Thymus (tissue), 11 donors: ENCODE data around the gene LDLRAP1. TPM values are rescaled to one million over a fixed set of nuclear protein-coding genes. Genes with fewer than 3 reads are reported as not detected.

Experiments
- DNase-seq, 9 donors: peaks; one replicate each; pipeline ENCODE4 v3.0.0-alpha.2; 2013; ENCODE audit warnings: low spot score in 9 of 9, low read depth in 6 of 9, missing footprints in 1 of 9
- H3K27ac ChIP-seq, 2 donors: one replicate each; pipeline ENCODE4 v1.5.1; 2013; ENCODE audit warnings: control low read depth in 1 of 2, low read depth in 1 of 2, low read length in 1 of 2, mild to moderate bottlenecking in 1 of 2, moderate library complexity in 1 of 2
- H3K27me3 ChIP-seq, 2 donors: one replicate each; pipeline ENCODE4 v1.5.1; 2013; ENCODE audit warnings: low read length in 1 of 2; ENCODE audit not compliant: control insufficient read depth in 2 of 2, insufficient read depth in 1 of 2
- H3K36me3 ChIP-seq, 2 donors: one replicate each; pipeline ENCODE4 v1.5.1; 2013; ENCODE audit warnings: low read length in 1 of 2, mild to moderate bottlenecking in 1 of 2, moderate library complexity in 1 of 2; ENCODE audit not compliant: control insufficient read depth in 2 of 2, insufficient read depth in 2 of 2
- H3K4me1 ChIP-seq, 2 donors: one replicate each; pipeline ENCODE4 v1.5.1; 2013; ENCODE audit warnings: low read length in 2 of 2; ENCODE audit not compliant: control insufficient read depth in 2 of 2, insufficient read depth in 2 of 2
- H3K4me3 ChIP-seq, 2 donors: one replicate each; pipeline ENCODE4 v1.5.1; 2013; ENCODE audit warnings: low read length in 2 of 2, control low read depth in 1 of 2, mild to moderate bottlenecking in 1 of 2
- H3K9me3 ChIP-seq, 2 donors: one replicate each; pipeline ENCODE4 v1.5.1; 2013; ENCODE audit warnings: low read length in 1 of 2, mild to moderate bottlenecking in 1 of 2; ENCODE audit not compliant: control insufficient read depth in 2 of 2, insufficient read depth in 1 of 2
- WGBS: extraction: QIAGEN DNeasy Blood & Tissue Kit; methylation state at CpG from one replicate; pipeline ENCODE4 v1.1.7; 2013; 5-methylcytosine and 5-hydroxymethylcytosine counted together
- polyA plus RNA-seq: library from polyadenylated mRNA; stranded (reverse); fragments of 200-250 nt; gene quantifications from one replicate; pipeline ENCODE4 v1.2.3, GENCODE V29; 2013
- total RNA-seq: library from RNA; stranded (reverse); fragments of 120-200 nt; gene quantifications from one replicate; pipeline ENCODE4 v1.2.4, GENCODE V29; 2013
- donor health status: healthy.

Gene LDLRAP1
- total and polyA plus RNA-seq, 2 donors, result 4.3 to 31.6 TPM

DNA sequence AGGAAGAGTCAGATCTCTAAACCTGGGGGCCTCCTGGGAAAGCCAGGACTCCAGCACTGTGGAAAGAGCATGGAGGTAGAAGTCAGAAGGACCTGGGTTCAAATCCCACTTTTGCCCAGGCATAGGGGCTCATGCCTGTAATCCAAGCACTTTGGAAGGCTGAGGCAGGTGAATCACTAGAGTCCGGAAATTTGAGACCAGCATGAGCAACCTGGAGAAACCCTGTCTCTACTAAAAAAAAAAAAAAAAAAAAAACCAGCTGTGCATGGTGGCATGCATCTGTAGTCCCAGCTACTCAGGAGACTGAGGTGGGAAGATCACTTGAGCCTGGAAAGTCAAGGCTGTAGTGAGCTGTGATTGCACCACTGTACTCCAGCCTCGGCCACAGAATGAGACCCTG is 31.8 kb downstream of the LDLRAP1 start:
- Histone ChIP-seq H3K36me3 (no peaks in the 10 kb centered on the region), H3K9me3 (peaks cover 0 to 6% of the 10 kb centered on the region in 2 donors), H3K27ac (no peak overlapping the region), H3K4me3 (no peak overlapping the region), H3K4me1 (no peaks in the 10 kb centered on the region), H3K27me3 (peaks cover 0 to 7% of the 10 kb centered on the region in 2 donors)
- WGBS, result 93% methylated on average over 2 of the region's 2 CpGs
- no peak for DNase-seq

DNA sequence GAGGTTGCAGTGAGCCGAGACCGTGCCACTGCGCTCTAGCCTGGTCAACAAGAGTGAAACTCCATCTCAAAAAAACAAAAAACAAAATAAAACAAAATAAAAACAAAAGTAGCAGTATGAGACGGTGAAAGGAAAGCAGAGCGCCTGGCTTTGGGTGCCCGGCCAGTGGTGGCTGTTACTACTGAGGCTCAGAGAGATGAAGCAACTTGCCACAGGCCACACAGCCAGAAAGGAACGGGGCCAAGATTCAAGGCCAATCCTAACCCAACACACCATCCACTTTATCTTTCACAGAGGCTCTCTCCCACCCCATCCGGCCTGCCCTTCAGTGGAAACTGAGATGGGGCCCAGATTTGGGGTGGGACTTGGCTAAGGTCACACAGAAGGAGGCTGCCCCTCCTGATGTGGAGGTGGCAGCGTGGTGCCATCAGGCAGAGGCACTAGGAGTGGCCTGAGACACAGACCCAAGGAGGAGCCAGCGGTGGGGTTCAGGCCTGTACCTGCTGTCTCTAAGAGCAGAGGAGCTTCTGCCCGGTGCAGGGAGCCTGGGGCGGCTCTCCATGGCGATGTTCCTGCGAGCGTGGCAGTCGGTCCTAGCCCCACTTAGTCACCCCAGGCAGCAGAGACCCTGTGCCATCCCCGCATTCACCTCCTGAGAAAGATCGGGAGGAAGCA is 33.2 kb downstream of the LDLRAP1 start:
- no peak overlapping the region for H3K4me3 ChIP-seq
- no peak overlapping the region for H3K27ac ChIP-seq
- 95% methylated on average over 18 of the region's 18 CpGs for WGBS
- peaks cover 0 to 7% of the 10 kb centered on the region in 2 donors for H3K27me3 ChIP-seq
- no peaks in the 10 kb centered on the region for H3K36me3 ChIP-seq
- no peaks in the 10 kb centered on the region for H3K4me1 ChIP-seq
- peaks cover 0 to 6% of the 10 kb centered on the region in 2 donors for H3K9me3 ChIP-seq
- DNase-seq, result no peak

DNA sequence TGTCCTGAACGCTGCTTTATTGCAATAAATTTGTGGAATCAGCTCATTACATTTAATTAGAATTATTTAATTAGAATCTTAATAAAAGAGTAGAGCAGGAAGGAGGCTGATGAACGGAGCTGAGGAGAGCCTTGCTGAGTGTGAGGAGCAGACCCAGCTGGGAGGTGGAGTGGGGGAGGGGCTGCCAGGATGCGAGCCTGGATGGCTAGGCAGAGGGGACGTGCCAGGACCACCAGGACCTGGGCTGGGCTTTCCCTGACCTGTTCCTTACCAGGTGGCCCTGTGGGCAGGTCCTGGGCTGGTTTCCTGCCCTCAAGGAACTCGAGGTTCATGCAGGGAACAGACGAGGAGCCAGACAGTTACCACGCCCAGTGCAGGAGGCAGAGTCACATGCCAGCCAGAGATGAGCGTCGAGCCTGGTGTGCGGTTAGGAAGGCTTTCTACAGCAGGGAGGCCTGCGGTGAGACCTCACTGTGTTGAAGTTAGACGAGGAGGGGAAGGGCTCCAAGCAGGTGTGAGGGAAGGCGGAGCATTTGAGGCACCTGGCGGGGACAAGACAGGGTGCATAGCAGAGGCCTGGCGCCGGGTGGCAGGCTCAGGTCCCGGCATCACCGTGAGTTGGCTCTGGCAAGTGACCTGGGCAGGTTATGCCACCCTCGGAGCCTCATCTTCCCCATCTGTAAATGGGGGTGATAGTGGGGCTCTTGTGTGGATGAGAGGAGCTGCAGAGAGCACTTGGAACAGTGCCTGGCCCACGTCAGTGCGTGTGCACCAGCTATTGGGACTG is 33.9 kb downstream of the LDLRAP1 start:
- Histone ChIP-seq H3K4me3 (no peak overlapping the region), H3K36me3 (no peaks in the 10 kb centered on the region), H3K9me3 (peaks cover 0 to 6% of the 10 kb centered on the region in 2 donors), H3K27me3 (peaks cover 0 to 5% of the 10 kb centered on the region in 2 donors), H3K27ac (no peak overlapping the region), H3K4me1 (no peaks in the 10 kb centered on the region)
- WGBS, result 90% methylated on average over 21 of the region's 21 CpGs
- peak in 1 of 9 donors; percentile 48 for DNase-seq

DNA sequence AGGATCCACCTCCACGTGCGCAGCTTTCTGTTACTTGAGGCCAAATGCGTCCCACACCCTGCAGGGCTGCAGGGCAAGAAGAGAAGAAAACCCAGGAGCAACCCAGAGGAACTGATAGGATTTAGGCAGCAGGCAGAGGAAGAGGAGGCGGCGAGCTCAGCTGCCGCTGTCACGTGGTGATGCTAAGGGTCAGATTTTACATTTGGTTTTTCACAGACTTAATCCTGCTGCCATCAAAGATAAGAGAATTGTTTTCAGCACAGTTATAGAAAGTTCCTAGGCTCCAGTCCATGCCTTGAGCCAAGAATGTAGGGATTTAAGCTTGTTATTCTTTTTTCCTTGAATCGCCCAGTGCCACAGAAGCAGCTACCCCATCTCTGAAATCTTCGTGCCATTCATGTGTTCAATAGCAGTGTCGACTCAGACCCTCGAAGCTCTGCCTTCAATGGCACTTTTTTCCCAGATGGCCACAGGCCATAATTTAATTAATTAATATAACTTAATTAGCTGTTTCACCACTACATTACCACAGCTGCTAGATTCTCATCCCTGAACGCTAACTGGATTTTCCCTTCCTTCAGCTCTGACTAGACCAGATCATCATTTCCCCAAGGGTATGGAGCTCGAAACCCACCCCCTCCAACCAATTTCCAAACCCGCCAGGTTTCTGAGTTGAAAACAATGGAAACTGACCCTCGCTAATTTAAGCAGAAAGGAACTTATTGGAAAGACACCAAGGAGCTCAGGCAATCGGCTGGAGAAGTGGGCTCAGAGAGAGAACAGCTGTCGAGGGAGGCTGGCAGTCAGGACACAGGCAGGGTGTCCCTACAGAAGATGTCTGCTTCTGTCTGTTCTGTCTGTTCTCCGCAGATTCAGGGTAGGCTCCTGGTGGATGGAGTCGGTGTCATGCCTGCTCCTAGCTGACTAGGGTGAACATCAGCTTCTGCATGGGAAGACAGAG is 36.2 kb downstream of the LDLRAP1 start:
- WGBS, result 95% methylated on average over 19 of the region's 19 CpGs
- no peak overlapping the region for H3K4me3 ChIP-seq
- DNase-seq, result no peak
- H3K27ac ChIP-seq, result no peak overlapping the region
- H3K36me3 ChIP-seq, result no peaks in the 10 kb centered on the region
- peaks cover 0 to 9% of the 10 kb centered on the region in 2 donors for H3K9me3 ChIP-seq
- peaks cover 6 to 10% of the 10 kb centered on the region in 2 donors for H3K4me1 ChIP-seq
- peaks cover 0 to 2% of the 10 kb centered on the region in 2 donors for H3K27me3 ChIP-seq

DNA sequence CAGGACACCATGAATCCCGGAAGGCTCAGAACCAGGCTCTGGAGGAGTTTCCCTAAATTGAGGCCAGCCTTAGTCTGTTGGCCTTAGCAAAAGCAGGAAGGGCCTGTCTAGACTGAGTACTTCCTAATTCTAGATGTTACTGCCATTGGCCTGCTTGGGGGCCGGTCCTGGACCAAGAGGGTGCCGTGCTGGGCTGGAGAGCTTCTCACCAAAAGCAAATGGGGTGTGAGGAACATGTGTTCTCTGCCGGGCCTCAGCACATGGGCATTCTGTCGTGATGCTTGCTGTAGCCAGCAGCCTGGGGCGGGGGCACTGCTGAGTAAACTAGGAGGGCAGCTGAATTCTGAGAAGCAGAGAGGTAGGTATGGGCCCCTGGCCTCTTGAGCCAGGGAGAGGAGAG is 37.5 kb downstream of the LDLRAP1 start:
- 71% methylated on average over 6 of the region's 6 CpGs for WGBS
- Histone ChIP-seq H3K4me1 (peaks cover 7 to 16% of the 10 kb centered on the region in 2 donors), H3K36me3 (no peaks in the 10 kb centered on the region), H3K27ac (no peak overlapping the region), H3K4me3 (no peak overlapping the region), H3K9me3 (peaks cover 0 to 9% of the 10 kb centered on the region in 2 donors), H3K27me3 (peaks cover 0 to 2% of the 10 kb centered on the region in 2 donors)
- DNase-seq, result no peak

DNA sequence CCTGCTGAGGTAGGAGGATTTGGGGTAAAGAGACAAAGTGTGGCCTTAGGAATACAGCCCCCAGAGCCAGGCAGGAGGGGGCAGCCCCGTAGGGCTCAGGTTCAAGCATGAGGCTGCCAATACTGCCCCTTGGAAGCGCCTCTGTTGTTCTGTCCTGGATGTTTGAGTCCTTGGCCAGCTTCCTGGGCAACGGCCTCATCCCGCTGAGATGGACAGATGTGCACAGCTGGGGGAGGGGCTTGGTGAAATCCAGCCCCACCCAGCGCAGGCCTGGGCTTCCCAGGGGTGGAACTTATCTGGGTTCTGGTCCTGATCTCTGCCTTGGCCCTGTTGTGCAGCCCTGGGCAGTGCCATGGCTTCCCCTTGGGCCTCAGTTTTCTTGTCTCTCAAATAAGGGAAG is 38.4 kb downstream of the LDLRAP1 start:
- Histone ChIP-seq H3K4me3 (no peak overlapping the region), H3K9me3 (peaks cover 0 to 9% of the 10 kb centered on the region in 2 donors), H3K27ac (no peak overlapping the region), H3K4me1 (peaks cover 7 to 16% of the 10 kb centered on the region in 2 donors), H3K36me3 (no peaks in the 10 kb centered on the region), H3K27me3 (peaks cover 0 to 2% of the 10 kb centered on the region in 2 donors)
- WGBS, result 93% methylated on average over 5 of the region's 5 CpGs
- no peak for DNase-seq

DNA sequence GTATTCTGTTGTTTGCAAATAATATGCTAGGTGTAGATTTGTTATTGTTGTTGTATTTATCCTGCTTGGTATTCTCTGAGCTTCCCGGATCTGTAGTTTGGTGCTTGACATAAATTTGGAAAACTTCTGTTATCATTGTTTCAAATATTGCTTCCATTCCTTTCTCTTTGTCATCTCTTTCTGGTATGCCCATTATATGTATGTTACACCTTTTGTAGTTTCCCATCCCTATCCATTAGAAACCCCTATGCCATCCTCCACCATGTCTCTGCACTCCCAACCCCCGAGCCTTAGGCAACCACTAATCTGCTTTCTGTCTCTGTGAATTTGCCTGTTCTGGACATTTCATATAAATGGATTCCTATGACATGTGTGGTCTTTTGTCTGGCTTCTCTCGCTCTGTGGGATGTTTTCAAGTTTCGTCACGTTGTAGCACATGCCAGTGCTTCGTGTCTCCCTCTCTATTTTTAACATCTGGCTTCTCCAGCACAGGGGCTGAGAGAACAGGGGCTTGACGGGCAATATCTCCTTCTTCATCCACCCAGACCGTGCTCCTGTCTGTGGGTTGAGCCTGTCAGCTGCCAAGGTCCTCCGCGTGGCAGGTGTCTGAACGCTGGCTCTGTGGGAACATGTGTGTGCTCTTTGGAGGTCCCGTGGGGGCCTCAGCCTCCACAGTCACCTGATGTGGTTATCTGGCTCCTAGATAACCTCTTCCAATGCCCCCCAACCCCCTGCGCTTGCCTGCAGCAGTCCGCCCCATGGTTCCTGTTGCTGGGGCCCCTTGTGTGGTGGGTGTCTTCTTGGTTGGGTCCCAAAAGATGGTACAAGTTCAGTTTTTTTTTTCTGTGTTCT is 40.3 kb downstream of the LDLRAP1 start:
- H3K4me1 ChIP-seq, result peaks cover 7 to 16% of the 10 kb centered on the region in 2 donors
- H3K27me3 ChIP-seq, result peaks cover 0 to 2% of the 10 kb centered on the region in 2 donors
- H3K36me3 ChIP-seq, result no peaks in the 10 kb centered on the region
- peaks cover 0 to 3% of the 10 kb centered on the region in 2 donors for H3K9me3 ChIP-seq
- H3K27ac ChIP-seq, result no peak overlapping the region
- DNase-seq, result peak in 1 of 9 donors; percentile 57
- H3K4me3 ChIP-seq, result no peak overlapping the region
- WGBS, result 39% methylated on average over 14 of the region's 14 CpGs

DNA sequence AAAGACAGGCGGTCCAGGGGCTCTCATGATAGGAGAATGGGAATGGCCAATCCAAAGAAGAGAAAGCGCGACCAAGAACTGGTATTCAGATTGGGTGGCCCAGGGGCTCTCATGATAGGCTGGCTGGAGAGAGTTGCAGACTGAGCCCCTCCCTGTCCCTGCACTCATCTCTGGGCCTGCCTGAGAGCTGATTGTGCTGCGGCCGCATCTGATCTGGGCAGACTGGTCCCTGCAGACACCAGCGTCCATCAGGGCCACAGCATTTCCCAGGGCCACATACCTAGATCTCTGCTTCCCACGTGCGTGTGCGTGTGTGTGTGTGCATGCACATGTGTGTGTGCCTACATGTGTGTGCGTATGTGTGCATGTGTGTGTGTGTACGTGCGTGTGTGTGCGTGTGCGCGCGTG is 42.8 kb downstream of the LDLRAP1 start:
- H3K27ac ChIP-seq, result no peak overlapping the region
- H3K27me3 ChIP-seq, result peaks cover 0 to 2% of the 10 kb centered on the region in 2 donors
- H3K4me3 ChIP-seq, result no peak overlapping the region
- WGBS, result 90% methylated on average over 16 of the region's 16 CpGs
- no peaks in the 10 kb centered on the region for H3K36me3 ChIP-seq
- peaks cover 7 to 16% of the 10 kb centered on the region in 2 donors for H3K4me1 ChIP-seq
- peaks cover 0 to 3% of the 10 kb centered on the region in 2 donors for H3K9me3 ChIP-seq
- DNase-seq, result no peak
